Fibroblast of pulmonary artery (primary cell): Measurements from ENCODE around the gene ATP6V1E1.
"Not testable (repeated sequence)": the region's sequence is repeated elsewhere in the genome, so short reads cannot be mapped to it uniquely, and the experiment has no call there.

Source experiments
- DNase-seq: peaks from one replicate; pipeline ENCODE4 v3.0.0-alpha.2; 2010; ENCODE audit warnings: low read depth
- H3K4me3 ChIP-seq: replicated peaks from 2 replicates; pipeline ENCODE4 v1.5.1; 2011; ENCODE audit warnings: low read depth, mild to moderate bottlenecking, control low read depth, low read length, moderate library complexity
- CTCF ChIP-seq: IDR thresholded peaks from 2 replicates; pipeline ENCODE4 v1.5.1; 2011; ENCODE audit warnings: mild to moderate bottlenecking, control low read depth, low read length, inconsistent platforms; ENCODE audit errors: missing control alignments

Gene ATP6V1E1

DNA sequence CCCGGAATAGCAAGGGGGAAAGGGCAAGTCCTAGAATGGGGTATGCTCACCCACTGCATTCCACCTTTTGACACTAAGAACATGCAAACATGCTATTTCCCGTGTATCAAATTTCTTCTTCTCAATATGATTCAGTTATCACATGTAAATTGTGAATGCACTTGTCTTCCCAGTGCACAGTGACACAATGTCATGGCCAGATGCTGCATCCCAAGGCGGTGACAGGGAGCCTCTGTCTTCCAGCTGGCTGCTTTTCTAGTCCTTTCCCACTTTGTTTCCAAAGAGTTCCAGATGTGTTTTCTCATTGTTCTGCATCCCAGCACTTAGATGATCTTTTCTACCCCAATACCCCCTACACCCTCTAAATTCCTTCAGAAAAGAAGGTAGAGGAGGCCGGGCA, 52.9 kb downstream of the ATP6V1E1 start:
- DNase-seq: no peak
- H3K4me3 ChIP-seq: no peak overlapping the region
- TF ChIP-seq CTCF: no peak

DNA sequence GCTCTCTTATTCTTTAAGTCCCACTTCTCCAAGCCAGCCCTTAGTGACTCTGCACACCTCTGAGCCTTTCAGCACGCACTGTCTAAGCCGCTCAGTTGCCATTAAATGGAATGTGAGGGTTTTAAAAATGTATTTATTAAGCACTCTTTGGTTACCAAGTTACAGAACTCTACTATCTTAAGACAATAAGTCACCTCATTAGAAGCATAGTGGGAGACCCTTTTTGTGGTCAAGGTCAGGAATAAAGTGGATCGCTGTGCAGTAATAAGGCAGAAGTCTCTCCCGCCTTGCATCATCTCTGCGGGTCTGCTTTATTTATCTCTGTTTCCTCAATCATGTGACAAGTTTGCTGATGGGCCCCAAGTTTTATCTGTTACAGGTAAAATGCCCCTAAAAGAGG, 53.4 kb downstream of the ATP6V1E1 start:
- TF ChIP-seq CTCF: no peak
- no peak for DNase-seq
- no peak overlapping the region for H3K4me3 ChIP-seq

GRCh38 chr22:17570851-17571631, 57.5 kb downstream of the ATP6V1E1 start:
- TF ChIP-seq CTCF: no peak
- H3K4me3 ChIP-seq: peak overlapping the region; percentile 44
- peak; percentile 98 for DNase-seq

DNA sequence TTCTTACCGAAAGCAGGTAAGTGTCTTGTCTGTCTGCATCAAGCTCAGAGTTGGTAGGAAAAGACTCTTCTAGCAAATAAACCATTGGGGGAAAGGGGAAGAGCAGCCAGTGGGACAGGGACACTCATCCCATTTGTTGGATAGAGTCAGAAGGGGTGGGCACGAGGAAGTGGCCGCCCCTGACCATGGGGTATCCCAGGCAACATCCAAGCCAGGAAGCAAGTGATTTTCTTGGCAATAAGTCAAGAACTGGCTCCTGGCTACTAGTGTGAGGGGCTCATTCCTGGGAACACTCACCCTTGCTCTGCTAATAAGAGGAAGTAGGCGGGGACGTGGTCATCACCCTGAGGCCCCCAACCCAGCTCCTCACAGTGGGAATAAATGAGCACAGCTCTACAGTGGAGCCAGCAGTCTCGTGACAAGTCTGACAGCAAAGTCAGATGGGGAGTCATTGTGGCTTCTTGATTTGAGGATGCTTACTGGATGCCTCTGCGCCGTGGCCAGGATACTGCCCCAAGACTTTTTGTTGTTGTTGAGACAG, 58.5 kb downstream of the ATP6V1E1 start:
- no peak for TF ChIP-seq CTCF

DNA sequence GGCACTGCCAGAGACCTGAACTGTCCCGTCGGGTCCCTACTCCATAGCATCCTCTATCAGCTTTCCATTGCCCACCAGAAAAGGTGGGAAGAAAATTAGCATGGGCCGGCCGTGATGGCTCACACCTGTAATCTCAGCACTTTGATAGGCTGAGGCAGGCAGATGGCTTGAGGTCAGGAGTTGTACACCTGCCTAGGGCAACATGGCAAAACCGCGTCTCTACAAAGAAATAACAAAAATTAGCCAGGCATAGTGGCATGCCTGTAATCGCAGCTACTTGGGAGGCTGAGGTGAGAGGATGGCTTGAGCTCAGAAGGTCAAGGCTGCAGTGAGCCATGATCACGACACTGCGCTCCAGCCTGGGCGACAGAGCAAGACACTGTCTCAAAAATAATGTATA, 61.8 kb downstream of the ATP6V1E1 start:
- DNase-seq: no peak
- H3K4me3 ChIP-seq: no peak overlapping the region
- no peak for TF ChIP-seq CTCF

More for the DNA sequence above, 58.5 kb downstream of the ATP6V1E1 start:
- H3K4me3 ChIP-seq: peak overlapping the region; percentile 21
- peak; percentile 84 for DNase-seq

DNA sequence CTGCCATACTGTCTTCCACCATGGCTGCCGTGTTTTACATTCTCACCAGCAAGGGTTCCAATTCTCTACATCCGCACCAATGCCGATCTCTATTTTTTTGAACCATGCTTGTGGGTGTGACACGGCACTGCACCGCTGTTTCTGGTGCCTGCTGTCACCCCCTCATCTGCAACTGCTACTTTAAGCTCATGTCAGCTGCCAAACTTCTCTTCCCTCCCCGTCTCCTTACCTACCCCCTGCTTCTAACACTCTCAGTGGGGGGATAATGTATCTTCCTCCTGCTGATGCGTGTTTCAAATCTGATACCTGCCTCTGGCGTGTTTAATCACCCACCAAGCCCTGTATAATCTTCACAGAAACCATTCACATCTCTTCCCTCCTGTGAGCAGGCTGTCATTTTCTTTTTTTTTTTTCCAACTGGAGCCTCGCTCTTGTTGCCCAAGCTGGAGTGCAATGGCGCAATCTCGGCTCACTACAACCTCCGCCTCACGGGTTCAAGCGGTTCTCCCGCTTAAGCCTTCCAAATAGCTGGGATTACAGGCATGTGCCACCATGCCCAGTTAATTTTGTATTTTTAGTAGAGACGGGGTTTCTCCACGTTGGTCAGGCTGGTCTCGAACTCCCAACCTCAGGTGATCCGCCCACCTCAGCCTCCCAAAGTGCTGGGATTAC, 62.4 kb downstream of the ATP6V1E1 start:
- not testable (repeated sequence) for H3K4me3 ChIP-seq, DNase-seq

GRCh38 chr22:17563936-17564391, 64.6 kb downstream of the ATP6V1E1 start:
- no peak overlapping the region for H3K4me3 ChIP-seq
- DNase-seq: peak; percentile 75
- TF ChIP-seq CTCF: no peak
